ENCODE results near the gene ATXN1. TPM values are rescaled to one million over a fixed set of nuclear protein-coding genes. Genes with fewer than 3 reads are reported as not detected.

ATXN1 gene
- polyA plus RNA-seq, 1 donor (not counting 4 experiments of a cell fraction or from before 2014, with no cell fraction given), result 9.7 TPM

GRCh38 chr6:16403831-16404230 is 357.4 kb downstream of the ATXN1 start:
- H3K4me2 ChIP-seq (ENCODE audit: control insufficient read depth, extremely low read depth, insufficient read depth, low read depth, low read length), result no peak overlapping the region
- H3K27ac ChIP-seq (ENCODE audit: control insufficient read depth, insufficient read depth, low read length), result no peak overlapping the region
- H2AFZ ChIP-seq (ENCODE audit: control insufficient read depth, low read length), result no peak overlapping the region
- H3K27me3 ChIP-seq (ENCODE audit: control insufficient read depth, extremely low read depth, insufficient read depth, low read length), result no peaks in the 10 kb centered on the region
- no peaks in the 10 kb centered on the region for H3K9me1 ChIP-seq (ENCODE audit: control insufficient read depth, extremely low read depth, insufficient read depth, low read length)
- H3K79me2 ChIP-seq (ENCODE audit: control insufficient read depth, insufficient read depth, low read length), result no peaks in the 10 kb centered on the region
- H3K9me3 ChIP-seq (ENCODE audit: control insufficient read depth, low read depth, low read length), result no peaks in the 10 kb centered on the region
- no peak overlapping the region for H3K9ac ChIP-seq (ENCODE audit: control insufficient read depth, extremely low read depth, insufficient read depth, low read length)
- TF ChIP-seq CTCF (optimal IDR thresholded peaks at IDR 0.05 in 1 of 3, IDR thresholded peaks at IDR 0.05 in 1 of 3, conservative IDR thresholded peaks at IDR 0.05 in 1 of 3; ENCODE audit: extremely low read depth in 1 of 3, insufficient read depth in 2 of 3, low read length in 3 of 3) (no peak), EZH2 (IDR thresholded peaks at IDR 0.05; ENCODE audit: low read length) (no peak)
- DNase-seq (ENCODE audit: low read depth, low spot score) (no peak), FAIRE-seq (no peak)
- H3K36me3 ChIP-seq (ENCODE audit: control insufficient read depth in 2 of 2, extremely low read depth in 1 of 2, insufficient read depth in 2 of 2, low read length in 2 of 2), result peaks cover 0 to 4% of the 10 kb centered on the region in 2 experiments
- dilution Hi-C loops (cut with MboI; ENCODE audit: extremely low pct_ligation_motif_present, low sequenced_read_pairs), result no loop called here
- no peak overlapping the region for H3K4me3 ChIP-seq (ENCODE audit: control insufficient read depth in 2 of 3, extremely low read depth in 1 of 3, insufficient read depth in 2 of 3, low read depth in 1 of 3, low read length in 3 of 3)
- H3K4me1 ChIP-seq (ENCODE audit: control insufficient read depth, extremely low read depth, insufficient read depth, low read length), result no peaks in the 10 kb centered on the region
- no peaks in the 10 kb centered on the region for H4K20me1 ChIP-seq (ENCODE audit: control insufficient read depth, extremely low read depth, insufficient read depth, low read length)

GRCh38 chr6:16402581-16402900 is 358.7 kb downstream of the ATXN1 start:
- dilution Hi-C loops (cut with MboI; ENCODE audit: extremely low pct_ligation_motif_present, low sequenced_read_pairs), result no loop called here
- no peak for TF ChIP-seq EZH2 (IDR thresholded peaks at IDR 0.05; ENCODE audit: low read length)
- TF ChIP-seq CTCF (optimal IDR thresholded peaks at IDR 0.05 in 1 of 3, IDR thresholded peaks at IDR 0.05 in 1 of 3, conservative IDR thresholded peaks at IDR 0.05 in 1 of 3; ENCODE audit: extremely low read depth in 1 of 3, insufficient read depth in 2 of 3, low read length in 3 of 3), result no peak
- no peaks in the 10 kb centered on the region for H3K4me1 ChIP-seq (ENCODE audit: control insufficient read depth, extremely low read depth, insufficient read depth, low read length)
- H3K4me2 ChIP-seq (ENCODE audit: control insufficient read depth, extremely low read depth, insufficient read depth, low read depth, low read length), result no peak overlapping the region
- H2AFZ ChIP-seq (ENCODE audit: control insufficient read depth, low read length), result no peak overlapping the region
- no peak overlapping the region for H3K27ac ChIP-seq (ENCODE audit: control insufficient read depth, insufficient read depth, low read length)
- H3K9me3 ChIP-seq (ENCODE audit: control insufficient read depth, low read depth, low read length), result no peaks in the 10 kb centered on the region
- no peak overlapping the region for H3K4me3 ChIP-seq (ENCODE audit: control insufficient read depth in 2 of 3, extremely low read depth in 1 of 3, insufficient read depth in 2 of 3, low read depth in 1 of 3, low read length in 3 of 3)
- H3K36me3 ChIP-seq (ENCODE audit: control insufficient read depth in 2 of 2, extremely low read depth in 1 of 2, insufficient read depth in 2 of 2, low read length in 2 of 2), result no peaks in the 10 kb centered on the region
- no peaks in the 10 kb centered on the region for H3K9me1 ChIP-seq (ENCODE audit: control insufficient read depth, extremely low read depth, insufficient read depth, low read length)
- H3K27me3 ChIP-seq (ENCODE audit: control insufficient read depth, extremely low read depth, insufficient read depth, low read length), result no peaks in the 10 kb centered on the region
- no peaks in the 10 kb centered on the region for H4K20me1 ChIP-seq (ENCODE audit: control insufficient read depth, extremely low read depth, insufficient read depth, low read length)
- H3K9ac ChIP-seq (ENCODE audit: control insufficient read depth, extremely low read depth, insufficient read depth, low read length), result no peak overlapping the region
- no peak for FAIRE-seq
- DNase-seq (ENCODE audit: low read depth, low spot score), result no peak
- H3K79me2 ChIP-seq (ENCODE audit: control insufficient read depth, insufficient read depth, low read length), result no peaks in the 10 kb centered on the region

Data from keratinocyte (primary cell).